HG02798 (cell line): ENCODE data around the gene ARID3B.

ENCODE experiments used
- ATAC-seq: cut with Tn5 transposase; IDR thresholded peaks from one replicate; pipeline ENCODE4 v1.9.1; 2021; ENCODE audit warnings: mild to moderate bottlenecking; ENCODE audit not compliant: unreplicated experiment, poor library complexity

Gene ARID3B

GRCh38 chr15:74632601-74633000 lies 91.6 kb downstream of the ARID3B start:
- no peak for ATAC-seq

- no peak for ATAC-seq
Observed at GRCh38 chr15:74633781-74634180, 92.8 kb downstream of the ARID3B start.

GRCh38 chr15:74635228-74635627 lies 94.2 kb downstream of the ARID3B start:
- peak; percentile 63 for ATAC-seq

- ATAC-seq: no peak
Observed at GRCh38 chr15:74636984-74637383, 96.0 kb downstream of the ARID3B start.

- no peak for ATAC-seq
Observed at GRCh38 chr15:74641151-74641550, 100.1 kb downstream of the ARID3B start.

GRCh38 chr15:74642348-74642733 lies 101.3 kb downstream of the ARID3B start:
- no peak for ATAC-seq

GRCh38 chr15:74642734-74643664 lies 102.0 kb downstream of the ARID3B start:
- ATAC-seq: no peak

GRCh38 chr15:74643665-74644204 lies 102.7 kb downstream of the ARID3B start:
- ATAC-seq: no peak

- no peak for ATAC-seq
Observed at GRCh38 chr15:74646480-74646879, 105.5 kb downstream of the ARID3B start.
